CD4-positive, alpha-beta T cell treated with Interleukin-15 for 4 hours (primary cell): ENCODE results near the gene USP49.
"Not testable (repeated sequence)": the region's sequence is repeated elsewhere in the genome, so short reads cannot be mapped to it uniquely, and the experiment has no call there.

Experiments
- DNase-seq: peaks from one replicate; pipeline ENCODE4 v3.0.0-alpha.2; 2020; ENCODE audit warnings: low spot score

Gene USP49

GRCh38 chr6:41779788-41780550, 115.2 kb downstream of the USP49 start, which contains the start of gene FRS3:
FRS3 (minus strand) TSS chr6:41779900; CDS start chr6:41776987, 2,913 bp downstream.
- DNase-seq = peak; percentile 99

DNA sequence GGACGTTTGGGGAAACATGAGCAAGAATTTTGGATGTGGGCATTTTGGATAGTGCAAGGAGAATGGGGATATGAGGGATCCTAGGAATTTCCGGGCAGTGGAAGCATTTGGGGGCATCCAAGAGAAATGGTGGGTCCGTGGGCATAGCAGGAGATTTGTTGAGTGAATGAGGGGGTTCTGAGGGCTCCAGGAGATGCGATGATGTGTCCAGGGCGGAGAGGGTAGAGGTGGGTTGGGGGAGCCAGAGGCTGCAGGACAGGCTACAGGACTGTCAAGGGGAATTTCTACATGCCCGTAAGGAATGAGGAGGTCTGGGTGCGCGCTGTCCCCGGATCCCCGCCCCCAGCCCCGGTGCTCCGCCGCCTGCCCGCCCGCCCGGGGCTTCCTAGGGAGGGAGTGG, 115.8 kb downstream of the USP49 start:
- no peak for DNase-seq

- no peak for DNase-seq
Measured at GRCh38 chr6:41778895-41779294, 116.3 kb downstream of the USP49 start.

DNA sequence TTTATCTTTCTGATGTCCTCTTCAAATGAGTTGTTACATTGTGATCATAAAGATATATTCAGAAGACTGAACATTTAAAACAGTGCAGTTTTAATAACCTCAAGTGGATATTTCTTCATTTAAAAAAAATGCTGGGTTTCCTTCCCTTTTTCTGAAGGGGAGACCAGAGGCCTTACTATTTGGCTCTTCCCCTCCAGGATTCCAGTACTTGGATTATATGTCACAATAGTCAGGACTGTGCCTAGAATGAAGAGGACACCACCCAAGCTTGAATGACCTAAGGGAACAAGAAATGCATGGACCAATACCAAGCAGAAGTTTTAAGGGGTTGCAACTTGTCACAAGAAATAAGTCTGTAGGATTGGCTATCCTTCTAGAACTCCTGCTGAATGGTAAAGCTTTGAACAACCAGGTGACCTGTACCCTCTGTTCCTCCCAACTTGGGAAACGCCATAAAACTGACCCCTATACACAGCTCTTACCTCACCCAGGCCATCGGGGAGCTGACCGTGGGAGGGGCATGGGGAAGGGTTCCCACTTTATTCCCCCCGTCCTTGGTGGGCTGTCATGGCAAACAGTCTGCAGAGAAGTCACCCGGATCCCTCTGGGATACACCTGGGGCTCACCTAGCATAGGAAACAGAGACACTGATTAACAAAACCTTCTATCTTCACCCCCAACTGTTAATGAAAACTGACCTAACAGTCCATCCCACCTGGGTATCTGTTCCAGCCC, 117.5 kb downstream of the USP49 start:
- DNase-seq = no peak

- DNase-seq = no peak
Measured at GRCh38 chr6:41775293-41775882, 119.8 kb downstream of the USP49 start.

DNA sequence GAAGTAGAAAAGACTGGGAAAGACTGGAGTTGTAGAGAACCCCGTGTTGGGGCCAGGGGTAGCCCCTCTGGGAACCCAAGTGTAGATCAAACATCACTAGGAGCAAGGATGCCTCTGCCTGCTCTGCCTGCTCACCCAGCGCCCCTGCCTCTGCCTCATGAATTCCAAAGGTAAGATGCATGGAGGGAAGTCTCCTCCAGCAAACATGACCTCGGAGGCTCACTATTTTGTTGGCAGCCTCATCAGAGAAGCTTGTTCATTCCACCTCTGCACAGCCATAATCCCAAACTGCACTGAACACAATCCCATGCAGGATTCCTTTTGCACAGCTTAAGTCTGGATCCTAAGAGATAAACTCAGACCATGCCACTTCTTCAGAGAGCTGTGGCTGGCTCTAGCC, 120.3 kb downstream of the USP49 start:
- no peak for DNase-seq

DNA sequence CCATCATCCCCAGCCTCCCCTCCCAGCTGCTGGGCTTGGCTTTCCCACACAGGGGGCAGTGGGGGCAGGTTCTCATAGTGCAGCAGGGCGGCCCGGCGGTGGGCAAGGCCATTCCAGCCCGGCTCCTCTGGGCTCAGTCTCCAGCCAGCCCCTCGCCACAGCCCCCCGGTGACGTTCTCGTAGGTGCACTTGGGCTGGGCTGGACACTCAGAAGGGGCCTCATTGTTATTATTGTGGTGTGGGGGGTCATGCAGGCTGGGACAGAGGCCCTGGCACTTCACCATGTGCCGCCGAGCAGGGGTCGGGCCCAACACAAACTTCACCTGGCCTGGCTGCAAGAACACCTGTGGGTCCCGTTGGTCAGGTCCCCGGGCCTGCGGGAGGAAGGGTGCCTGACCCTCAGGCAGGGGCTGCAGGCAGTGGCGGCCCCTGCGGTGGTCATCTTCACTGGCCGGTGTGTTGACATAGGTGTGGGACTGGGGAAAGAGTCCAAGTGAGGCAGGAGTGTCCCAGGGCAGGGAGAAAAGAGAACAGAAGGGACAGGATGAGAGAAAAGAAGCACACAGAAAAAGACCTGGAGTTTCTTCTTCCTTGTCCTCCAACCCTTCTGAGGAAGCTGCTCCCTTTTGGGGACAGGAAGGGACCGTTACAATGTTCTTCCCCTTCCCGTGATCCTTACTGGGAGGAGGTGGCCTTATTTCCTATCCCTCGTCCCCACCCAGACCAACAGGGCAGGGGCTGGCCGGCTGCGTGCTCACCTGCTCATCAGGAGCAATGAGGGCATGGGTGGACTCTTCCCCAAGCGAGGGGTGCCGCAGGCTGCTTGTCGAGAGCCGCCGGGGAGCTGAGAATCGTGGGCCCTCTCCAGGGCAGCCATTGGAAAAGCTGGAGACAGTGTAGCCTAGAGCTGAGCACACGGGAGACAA, 123.9 kb downstream of the USP49 start:
- no peak for DNase-seq

DNA sequence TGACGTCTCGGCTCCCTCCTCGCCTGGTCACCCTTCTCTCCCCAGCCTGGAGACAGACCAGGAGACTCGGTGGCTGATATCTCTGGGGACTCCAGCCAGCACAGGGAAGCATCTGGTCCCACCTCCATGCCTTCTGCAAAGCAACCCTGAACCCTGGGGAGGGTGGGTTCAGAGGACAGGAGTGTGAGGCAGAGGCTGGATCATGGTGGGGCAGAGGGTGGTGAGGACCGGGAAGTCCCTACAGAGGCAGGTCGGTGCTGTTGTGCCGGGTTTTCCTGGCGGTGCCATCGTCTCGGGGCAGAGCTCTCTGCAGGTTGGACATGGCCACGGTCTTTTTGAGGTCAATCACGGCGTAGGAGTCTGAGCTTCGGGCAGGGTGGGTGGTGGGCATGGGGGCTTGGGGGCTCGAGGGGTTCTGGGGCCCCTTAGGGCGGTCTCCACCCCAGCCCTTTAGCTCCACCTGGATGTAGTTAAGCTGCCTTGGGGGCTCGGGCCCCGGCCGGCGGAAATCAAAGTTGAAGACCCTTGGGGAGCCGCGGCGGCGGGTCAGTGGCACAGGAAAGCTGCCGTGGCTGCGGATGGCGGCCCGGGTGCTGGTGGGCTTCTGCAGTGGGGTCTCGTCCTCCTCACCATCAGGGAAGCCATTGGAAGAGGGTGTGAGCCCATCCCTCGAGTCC, 124.7 kb downstream of the USP49 start:
- DNase-seq = no peak

GRCh38 chr6:41769376-41769775, 125.8 kb downstream of the USP49 start:
- no peak for DNase-seq

DNA sequence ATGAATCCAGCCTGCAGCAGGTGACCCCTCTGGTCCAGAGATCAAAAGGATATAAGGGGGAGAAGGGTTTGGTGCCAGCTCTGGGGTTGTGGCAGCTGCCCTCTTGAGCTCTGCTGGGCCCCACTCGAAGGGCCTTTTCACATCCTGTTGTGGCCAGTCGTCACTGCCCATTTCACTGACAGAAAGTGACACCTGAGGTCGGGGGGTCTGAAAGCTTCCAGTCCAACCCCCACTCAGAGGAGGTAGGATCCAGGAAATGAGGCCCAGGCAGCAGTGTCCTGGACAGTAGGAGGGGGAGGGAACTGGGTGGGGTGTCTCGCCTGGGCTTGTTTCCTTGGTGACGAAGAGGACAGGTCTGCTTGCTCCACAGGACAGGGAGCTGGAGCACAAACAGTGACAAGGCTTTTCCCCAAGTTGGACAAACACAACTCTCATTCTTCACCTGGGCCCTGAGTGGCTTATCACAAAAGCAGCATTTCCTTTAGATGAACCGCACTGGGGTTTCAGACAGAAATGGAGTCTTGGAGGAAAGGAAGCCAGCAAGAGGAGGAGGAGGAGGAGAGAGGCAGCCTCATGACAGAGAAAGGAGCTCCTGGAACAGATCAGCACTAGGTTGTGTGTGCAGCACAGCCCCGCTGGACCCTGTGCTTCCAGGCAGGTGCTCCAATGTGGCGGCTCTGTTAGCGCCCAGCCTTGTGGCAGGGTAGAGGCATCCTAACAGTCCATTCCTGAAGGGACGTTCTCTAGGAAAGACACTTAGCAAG, 126.4 kb downstream of the USP49 start:
- DNase-seq = no peak

DNA sequence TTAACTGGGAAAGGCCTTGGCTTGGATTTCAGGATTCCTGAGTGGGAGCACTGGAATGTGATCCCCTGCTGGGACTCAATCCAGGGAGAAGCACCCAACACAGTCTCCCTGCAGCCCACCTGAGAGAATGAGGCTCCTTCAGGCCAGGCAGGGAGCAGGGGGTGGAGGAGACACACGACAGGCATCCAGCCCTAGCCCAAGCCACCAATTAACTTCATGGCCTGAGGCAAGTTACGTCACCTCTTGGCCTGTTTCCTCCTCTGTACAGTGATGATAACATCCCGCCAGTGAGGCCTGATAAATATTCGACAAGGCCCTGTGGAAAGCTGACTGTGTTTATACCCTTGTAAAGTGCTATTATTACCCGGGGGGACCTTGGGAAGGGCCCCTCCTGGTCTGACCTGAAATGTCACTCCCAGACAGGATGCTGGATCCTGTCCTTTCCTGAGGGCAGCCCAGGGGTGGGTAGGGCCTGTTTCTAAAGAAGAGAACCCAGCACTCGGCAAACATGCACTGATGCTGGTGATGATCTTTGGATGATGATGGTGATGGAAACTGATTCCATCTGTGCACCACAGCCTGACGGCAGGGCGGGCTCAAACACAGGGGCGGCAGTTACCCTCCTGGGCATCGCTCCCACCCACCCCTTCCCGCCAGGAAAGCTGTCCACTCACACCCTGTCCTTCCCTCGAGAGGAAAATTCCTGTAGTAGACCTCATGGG, 127.9 kb downstream of the USP49 start:
- DNase-seq = no peak

DNA sequence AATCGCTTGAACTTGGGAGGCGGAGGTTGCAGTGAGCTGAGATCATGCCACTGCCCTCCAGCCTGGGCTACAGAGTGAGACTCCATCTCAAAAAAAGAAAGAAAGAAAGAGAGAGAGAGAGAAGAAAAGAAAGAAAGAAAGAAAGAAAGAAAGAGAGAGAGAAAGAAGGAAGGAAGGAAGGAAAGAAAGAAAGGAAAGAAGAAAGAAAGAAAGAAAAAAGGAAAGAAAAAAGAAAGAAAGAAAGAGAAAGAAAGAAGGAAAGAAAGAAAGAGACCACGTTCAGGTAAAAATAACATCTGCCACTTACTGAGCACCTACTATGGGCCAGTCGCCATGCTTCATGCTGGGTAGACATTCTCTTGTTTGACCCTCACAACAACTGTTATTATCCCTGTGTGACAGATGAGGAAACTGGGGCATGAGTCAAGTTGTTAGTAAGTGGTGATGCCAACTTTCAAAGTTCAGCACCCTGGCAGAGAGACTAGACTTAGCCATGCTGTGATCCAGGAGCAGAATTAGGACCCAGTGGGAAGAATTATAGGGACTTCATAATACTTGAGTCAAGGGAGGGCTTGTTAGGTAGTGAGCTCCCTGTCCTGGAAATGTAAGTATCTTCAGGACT, 129.0 kb downstream of the USP49 start:
- DNase-seq = not testable (repeated sequence)

- no peak for DNase-seq
Measured at GRCh38 chr6:41763470-41763869, 131.7 kb downstream of the USP49 start.

GRCh38 chr6:41759905-41760579, 135.1 kb downstream of the USP49 start:
- no peak for DNase-seq

DNA sequence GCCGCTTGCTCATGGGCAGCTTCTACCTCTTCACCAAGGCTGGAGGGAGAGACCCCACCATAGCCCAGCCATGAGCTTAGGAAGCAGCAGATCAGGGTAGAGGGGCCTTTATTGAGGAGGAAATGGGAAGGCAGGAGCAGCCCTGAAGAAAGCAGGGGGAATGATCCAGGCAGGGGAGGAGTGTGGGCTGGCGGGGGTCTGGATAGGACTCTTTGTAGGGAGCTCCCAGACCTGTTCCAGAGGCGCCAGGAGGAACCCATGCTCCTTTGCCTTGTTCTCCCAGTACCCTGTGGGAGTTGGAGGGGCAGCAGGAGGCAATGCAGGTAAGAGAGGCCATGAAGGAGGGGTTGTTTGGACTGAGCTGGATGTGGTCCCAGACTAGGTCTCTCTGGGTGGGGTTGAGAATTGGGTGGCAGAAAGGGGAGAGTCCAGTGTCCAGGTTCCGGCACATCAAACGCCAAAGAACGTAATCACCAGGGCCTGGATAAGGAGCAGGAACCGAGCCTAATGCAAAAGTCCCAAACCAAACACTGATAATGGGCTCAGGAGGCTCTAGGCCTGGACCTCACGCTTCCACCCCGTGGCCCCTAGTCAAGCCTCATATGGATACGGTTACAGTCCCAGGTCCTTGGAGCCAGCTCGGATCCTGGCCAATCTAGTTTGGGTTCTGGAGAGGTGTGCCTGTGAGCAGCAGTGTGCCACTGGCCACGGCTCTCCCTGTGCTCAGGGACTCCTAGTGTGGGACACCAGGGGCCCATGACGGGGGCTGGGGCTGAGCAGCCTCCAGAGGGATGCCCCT, 135.9 kb downstream of the USP49 start:
- no peak for DNase-seq

DNA sequence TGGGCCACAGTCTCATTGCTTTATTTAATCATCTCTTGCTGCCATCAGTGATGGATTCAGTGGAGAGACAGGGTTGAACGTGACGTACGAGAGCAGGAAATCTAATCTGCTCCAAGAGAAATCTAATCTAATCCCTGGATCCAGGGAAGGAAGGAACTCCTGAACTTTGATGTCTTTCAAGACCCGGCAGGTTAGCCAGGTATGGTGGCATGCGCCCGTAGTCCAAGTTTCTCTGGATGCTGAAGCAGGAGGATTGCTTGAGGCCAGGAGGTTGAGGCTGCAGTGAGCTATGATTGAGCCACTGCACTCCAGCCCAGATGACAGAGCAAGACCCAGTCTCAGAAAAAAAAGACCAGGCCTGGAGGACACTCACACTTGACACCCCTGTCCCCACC, 136.5 kb downstream of the USP49 start:
- no peak for DNase-seq

GRCh38 chr6:41757931-41758640, 137.1 kb downstream of the USP49 start:
- DNase-seq = no peak
